DOHH2 (cell line): ENCODE data around the gene MEOX2.

Source experiments
- CTCF ChIP-seq: fragments of 200-600 bp; sonication (generic); IDR thresholded peaks from one replicate; pipeline ENCODE4 v1.5.1; 2014; ENCODE audit warnings: antibody characterized with exemption, mild to moderate bottlenecking, low read depth, low read length; ENCODE audit not compliant: poor library complexity, severe bottlenecking
- EZH2phosphoT487 ChIP-seq: fragments of 200-600 bp; sonication (generic); IDR thresholded peaks from 2 replicates; pipeline ENCODE4 v1.6.1; 2017; ENCODE audit warnings: borderline replicate concordance, mild to moderate bottlenecking, antibody characterized with exemption, low read length, moderate library complexity, mixed read lengths

DNA sequence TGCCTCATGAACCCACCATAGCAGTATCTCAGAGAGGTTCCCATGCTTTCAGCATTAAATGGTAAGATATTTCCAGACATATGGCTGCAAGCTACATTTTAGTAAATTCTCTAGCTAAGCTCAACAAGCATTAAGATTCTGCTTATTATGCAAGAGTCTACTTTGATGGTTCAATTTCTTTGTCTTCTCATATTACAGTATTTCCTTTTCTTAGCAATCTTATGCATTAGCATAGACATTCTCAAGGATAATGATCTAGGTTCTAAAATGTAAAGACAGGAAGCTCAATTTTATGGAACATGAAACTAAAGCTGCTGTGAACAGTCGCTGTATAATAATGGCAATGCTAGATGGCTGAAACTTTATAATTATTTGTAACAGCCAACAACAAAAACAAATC, 39.2 kb downstream of the MEOX2 start:
- TF ChIP-seq CTCF = no peak
- no peak for TF ChIP-seq EZH2phosphoT487
